HCT116 (cell line): ENCODE results near the gene CCDC57. TPM values are rescaled to one million over a fixed set of nuclear protein-coding genes. Genes with fewer than 3 reads are reported as not detected.
"Not testable (repeated sequence)": the region's sequence is repeated elsewhere in the genome, so short reads cannot be mapped to it uniquely, and the experiment has no call there.

Source experiments
- ATAC-seq: fragments of 200-7000 bp; cut with Tn5 transposase; 2 replicates; pipeline ENCODE4 v1.9.1; 2020; ENCODE audit warnings: mild to moderate bottlenecking, moderate library complexity
- BruUV-seq: library from RNA; stranded (reverse); fragments of 400-500 nt; replicated peaks from 2 replicates; lab custom pipeline; 2021; lab: Mats Ljungman, UMichigan
- CTCF ChIA-PET: fragments of 300-600 bp; sonication (Branson Sonifier 250); formaldehyde crosslinking; loops from one replicate; lab custom pipeline; 2021; ENCODE audit warnings: antibody characterized with exemption; lab: Charles Lee
- POLR2A ChIA-PET: fragments of 300-600, 350-600 bp; sonication (Branson Sonifier 250); formaldehyde crosslinking; loops from one replicate; lab custom pipeline; 2021; ENCODE audit warnings: antibody characterized with exemption; lab: Charles Lee
- RAD21 ChIA-PET, 2 experiments: fragments of 300-600 bp; sonication (Branson Sonifier 250); formaldehyde crosslinking; loops; one replicate each; lab custom pipeline; 2023; ENCODE audit warnings: low total read pairs in 2 of 2; ENCODE audit not compliant: uncharacterized antibody in 2 of 2, unreplicated experiment in 2 of 2, low non-redundant PET in 1 of 2; lab: Charles Lee
- DNase-seq: peaks from one replicate; pipeline ENCODE4 v3.0.0-alpha.2; 2010; ENCODE audit warnings: low read depth, low spot score
- H2AFZ ChIP-seq: fragments of 200-600 bp; shearing (Covaris generic), sonication (generic); 2 replicates; pipeline ENCODE4 v1.6.1; 2017; ENCODE audit warnings: low read depth, mixed run types, mixed read lengths, antibody characterized with exemption, low read length; ENCODE audit not compliant: poor library complexity, severe bottlenecking
- H3K27ac ChIP-seq: 2 replicates; pipeline ENCODE4 v1.5.1; 2012; ENCODE audit warnings: low read depth, low read length
- H3K27me3 ChIP-seq: fragments of 200-600 bp; sonication (generic); 2 replicates; pipeline ENCODE4 v1.6.1; 2016; ENCODE audit warnings: mixed run types, low read length, mixed read lengths; ENCODE audit not compliant: insufficient read depth
- H3K36me3 ChIP-seq, 2 experiments: fragments of 200-500 bp in 1 of 2; fragments of 200-600 bp in 1 of 2; sonication (Bioruptor generic) in 1 of 2; sonication (generic) in 1 of 2; 2 replicates each; pipeline versions ENCODE4 v1.5.1 to v1.6.1; 2014 to 2016; ENCODE audit warnings: low read length in 2 of 2, inconsistent platforms in 1 of 2, mixed read lengths in 1 of 2, mixed run types in 1 of 2; ENCODE audit not compliant: insufficient read depth in 2 of 2, control insufficient read depth in 1 of 2
- H3K4me1 ChIP-seq, 2 experiments: fragments of 200-600 bp in 1 of 2; sonication (generic) in 1 of 2; 2 replicates each; pipeline versions ENCODE4 v1.5.1 to v1.6.1; 2012 to 2017; ENCODE audit warnings: low read length in 2 of 2, inconsistent platforms in 1 of 2, mild to moderate bottlenecking in 1 of 2, mixed read lengths in 1 of 2, mixed run types in 1 of 2, moderate library complexity in 1 of 2; ENCODE audit not compliant: insufficient read depth in 2 of 2, control insufficient read depth in 1 of 2
- H3K4me2 ChIP-seq: fragments of 200-600 bp; sonication (generic); 2 replicates; pipeline ENCODE4 v1.6.1; 2017; ENCODE audit warnings: mixed run types, low read length, mixed read lengths
- H3K4me3 ChIP-seq, 2 experiments: fragments of 200-600 bp in 1 of 2; sonication (generic) in 1 of 2; replicated peaks in 1 of 2; 2 replicates each; pipeline ENCODE4 v1.5.1; 2011 to 2016; ENCODE audit warnings: low read length in 2 of 2, control low read depth in 1 of 2, low read depth in 1 of 2, mild to moderate bottlenecking in 1 of 2, mixed read lengths in 1 of 2, mixed run types in 1 of 2
- H3K79me2 ChIP-seq: fragments of 200-600 bp; sonication (generic); 2 replicates; pipeline ENCODE4 v1.6.1; 2017; ENCODE audit warnings: mild to moderate bottlenecking, mixed run types, low read length, moderate library complexity, mixed read lengths; ENCODE audit not compliant: insufficient read depth
- H3K9ac ChIP-seq: fragments of 200-600 bp; sonication (generic); 2 replicates; pipeline ENCODE4 v1.6.1; 2016; ENCODE audit warnings: low read length, mixed read lengths
- H3K9me2 ChIP-seq: fragments of 200-600 bp; sonication (generic), shearing (Covaris generic); 2 replicates; pipeline ENCODE4 v1.6.1; 2017; ENCODE audit warnings: mixed run types, mild to moderate bottlenecking, moderate library complexity; ENCODE audit not compliant: insufficient read depth
- H3K9me3 ChIP-seq, 2 experiments: fragments of 200-500 bp in 1 of 2; fragments of 200-600 bp in 1 of 2; sonication (Bioruptor generic) in 1 of 2; sonication (generic) in 1 of 2; 2 replicates each; pipeline ENCODE4 v1.6.1; 2014 to 2017; ENCODE audit warnings: low read length in 2 of 2, mixed read lengths in 2 of 2, inconsistent platforms in 1 of 2, low read depth in 1 of 2, mild to moderate bottlenecking in 1 of 2, mixed run types in 1 of 2, moderate library complexity in 1 of 2; ENCODE audit not compliant: control insufficient read depth in 1 of 2, insufficient read depth in 1 of 2
- H4K20me1 ChIP-seq: fragments of 200-600 bp; sonication (generic), shearing (Covaris generic); 2 replicates; pipeline ENCODE4 v1.6.1; 2017; ENCODE audit warnings: mixed run types, mild to moderate bottlenecking, moderate library complexity; ENCODE audit not compliant: insufficient read depth
- POLR2AphosphoS5 ChIP-seq: IDR thresholded peaks from 2 replicates; pipeline ENCODE4 v1.6.1; 2011; ENCODE audit warnings: mild to moderate bottlenecking, low read depth, low read length, moderate library complexity
- SIN3A ChIP-seq: IDR thresholded peaks from 2 replicates; pipeline ENCODE4 v1.6.1; 2012; ENCODE audit warnings: low read depth
- ZFX ChIP-seq: fragments of 450-650 bp; IDR thresholded peaks from 2 replicates; pipeline ENCODE4 v1.6.1; 2017
- intact Hi-C: fragments of 100-400 bp; cut with micrococcal nuclease; formaldehyde crosslinking; loops from 2 replicates; pipeline ENCODE4 v1.10.0; 2022
- total RNA-seq: library from RNA; stranded (reverse); gene quantifications from one replicate; pipeline ENCODE4 v1.2.1, GENCODE V29; 2021; ENCODE audit not compliant: unreplicated experiment

CCDC57 gene
- total RNA-seq, 1 experiment from 2014 or later, result 143 TPM

GRCh38 chr17:82213251-82214011, 789 bp upstream of the CCDC57 start:
- no peaks in the 10 kb centered on the region for H3K9me2 ChIP-seq
- H4K20me1 ChIP-seq, result no peaks in the 10 kb centered on the region
- peak overlapping the region; percentile 83 to 95 for H3K4me3 ChIP-seq
- H3K27me3 ChIP-seq, result no peaks in the 10 kb centered on the region
- peaks cover 48 to 77% of the 10 kb centered on the region in 2 experiments for H3K4me1 ChIP-seq
- peak overlapping the region; percentile 99 for H3K4me2 ChIP-seq
- peak; percentile 45 for ATAC-seq
- peak overlapping the region; percentile 97 for H3K9ac ChIP-seq
- POLR2A ChIA-PET, result interaction anchor here (1.4 to 4.2 kb wide), 2 partner anchors 16 to 79 kb away, joined by 4 to 31 read pairs; partner anchors contain the start of gene SLC16A3
- no peak overlapping the region for H2AFZ ChIP-seq
- H3K9me3 ChIP-seq, result no peaks in the 10 kb centered on the region
- peaks cover 32% of the 10 kb centered on the region for H3K79me2 ChIP-seq
- intact Hi-C loops, result loop anchor here (1.0 kb wide), 1 partner anchor 16 kb away; the partner anchor contains the start of gene SLC16A3
- RAD21 ChIA-PET, result no interaction called here
- CTCF ChIA-PET, result interaction anchor here (1.1 kb wide), 1 partner anchor 15 kb away, joined by 3 read pairs; the partner anchor contains the start of gene SLC16A3
- no peak for DNase-seq
- BruUV-seq, result no TSS peak
- TF ChIP-seq POLR2AphosphoS5 (peak; percentile 64), SIN3A (no peak), ZFX (peak; percentile 82; the same call in 1 of the 2 replicates)
- TF ChIP-seq, all 23 proteins: peak for 2
- H3K27ac ChIP-seq, result peak overlapping the region; percentile 97
- H3K36me3 ChIP-seq, result no peaks in the 10 kb centered on the region; a peak in 1 of 4 replicates

- H3K4me2 ChIP-seq, H4K20me1 ChIP-seq, DNase-seq, ATAC-seq, RAD21 ChIA-PET, H3K27ac ChIP-seq, CTCF ChIA-PET, H3K4me3 ChIP-seq, H2AFZ ChIP-seq, H3K36me3 ChIP-seq, H3K9me3 ChIP-seq, H3K27me3 ChIP-seq, H3K9ac ChIP-seq, BruUV-seq, H3K9me2 ChIP-seq, intact Hi-C loops: not testable (repeated sequence)
- H3K4me1 ChIP-seq, result peaks cover 39 to 69% of the 10 kb centered on the region in 2 experiments
- POLR2A ChIA-PET, result interaction anchor here (3.6 kb wide), 1 partner anchor 19 kb away, joined by 13 read pairs; the partner anchor contains the start of gene SLC16A3
- peaks cover 33% of the 10 kb centered on the region for H3K79me2 ChIP-seq
These were observed 2.0 kb downstream of the CCDC57 start for GRCh38 chr17:82210655-82211054.
